ENCODE data around the gene PCDHB16. TPM values are rescaled to one million over a fixed set of nuclear protein-coding genes. Genes with fewer than 3 reads are reported as not detected.
"Not testable (repeated sequence)": the region's sequence is repeated elsewhere in the genome, so short reads cannot be mapped to it uniquely, and the experiment has no call there.

The PCDHB16 gene
- total and polyA plus RNA-seq, 12 donors: 0.62 to 3.7 (median 1.9) TPM

GRCh38 chr5:141155540-141156374 lies 26.4 kb upstream of the PCDHB16 start:
- Histone ChIP-seq H3K4me1 (no peaks in the 10 kb centered on the region), H3K36me3 (no peaks in the 10 kb centered on the region), H3K27me3 (peaks cover 0 to 61% (median 35%) of the 10 kb centered on the region in 7 donors), H3K4me3 (no peak overlapping the region), H3K9me3 (peaks cover 0 to 87% (median 8%) of the 10 kb centered on the region in 11 donors), H3K27ac (no peak overlapping the region)
- no peak for ATAC-seq
- peak in 1 of 9 donors; percentile 8 for TF ChIP-seq CTCF (IDR thresholded peaks at IDR 0.05)
- DNase-seq: no peak
- 25 to 26% methylated on average over 21 of the region's 21 CpGs for WGBS, 2 donors
- intact Hi-C loops (cut with DNase I): no loop called here

- DNase-seq; H3K36me3 ChIP-seq; H3K4me3 ChIP-seq; intact Hi-C loops (cut with DNase I); H3K27ac ChIP-seq; H3K4me1 ChIP-seq; ATAC-seq: not testable (repeated sequence)
- H3K9me3 ChIP-seq: peaks cover 0 to 88% (median 6%) of the 10 kb centered on the region in 11 donors
- 32 to 33% methylated on average over 35 to 38 of the region's 38 CpGs for WGBS, 2 donors
- peaks cover 0 to 55% (median 32%) of the 10 kb centered on the region in 7 donors for H3K27me3 ChIP-seq
Observed at GRCh38 chr5:141157356-141157755, 24.8 kb upstream of the PCDHB16 start.

- DNase-seq; H3K4me1 ChIP-seq; H3K4me3 ChIP-seq; H3K27ac ChIP-seq; ATAC-seq; H3K36me3 ChIP-seq; intact Hi-C loops (cut with DNase I): not testable (repeated sequence)
- H3K27me3 ChIP-seq: peaks cover 0 to 55% (median 30%) of the 10 kb centered on the region in 7 donors
- WGBS, 2 donors: 26 to 34% methylated on average over 19 to 20 of the region's 28 CpGs
- peaks cover 0 to 88% (median 8%) of the 10 kb centered on the region in 11 donors for H3K9me3 ChIP-seq
Observed at GRCh38 chr5:141157901-141158300, 24.3 kb upstream of the PCDHB16 start.

GRCh38 chr5:141172381-141173204 lies 9.6 kb upstream of the PCDHB16 start, which contains the start of gene PCDHB7:
Gene PCDHB7, plus strand, starts transcription at chr5:141172644. Its CDS starts 192 bp downstream, at chr5:141172836.
- H3K27ac ChIP-seq: no peak within 1 kb of the TSS
- intact Hi-C loops (cut with DNase I): no loop called here
- H3K4me3 ChIP-seq: peak within 1 kb of the TSS in 8 of 10 donors; percentile 6 to 43 (median 32)
- peak in 1 of 2 donors; percentile 40 for DNase-seq
- H3K4me1 ChIP-seq: no peaks in the 10 kb centered on the region
- peak in 8 of 9 donors; percentile 22 to 62 (median 48) for TF ChIP-seq CTCF (IDR thresholded peaks at IDR 0.05)
- 28 to 30% methylated on average over 20 of the region's 20 CpGs for WGBS, 2 donors
- H3K9me3 ChIP-seq: peaks cover 0 to 58% (median 0%) of the 10 kb centered on the region in 11 donors
- H3K36me3 ChIP-seq: no peaks in the 10 kb centered on the region
- peaks cover 0 to 76% (median 37%) of the 10 kb centered on the region in 7 donors for H3K27me3 ChIP-seq
- no peak for ATAC-seq

- 34 to 39% methylated on average over 55 to 79 of the region's 79 CpGs for WGBS, 2 donors
- DNase-seq; intact Hi-C loops (cut with DNase I); H3K27ac ChIP-seq; H3K4me1 ChIP-seq; H3K36me3 ChIP-seq; H3K4me3 ChIP-seq; ATAC-seq: not testable (repeated sequence)
- H3K9me3 ChIP-seq: peaks cover 0 to 62% (median 0%) of the 10 kb centered on the region in 11 donors
- H3K27me3 ChIP-seq: peaks cover 0 to 73% (median 46%) of the 10 kb centered on the region in 7 donors
Observed at GRCh38 chr5:141174291-141175104, 7.7 kb upstream of the PCDHB16 start.

All from heart right ventricle (tissue), 16 donors.